IMR-90 (cell line): ENCODE measurements around the gene ZNF200. TPM values are rescaled to one million over a fixed set of nuclear protein-coding genes. Genes with fewer than 3 reads are reported as not detected.

ENCODE experiments used
- ATAC-seq: fragments of 200-7000 bp; cut with Tn5 transposase; 2 replicates; pipeline ENCODE4 v1.9.1; 2020; ENCODE audit warnings: low read depth, mild to moderate bottlenecking, moderate library complexity
- BruUV-seq: library from RNA; stranded (reverse); fragments of 400-500 nt; replicated peaks from 2 replicates; lab custom pipeline; 2021; lab: Mats Ljungman, UMichigan
- CTCF ChIA-PET: fragments of 300-600 bp; formaldehyde crosslinking; extraction: SDS; loops from one replicate; lab custom pipeline; 2021; ENCODE audit warnings: antibody characterized with exemption; lab: Yijun Ruan, JAX
- POLR2A ChIA-PET: fragments of 300-600 bp; sonication (Branson Sonifier 250); formaldehyde crosslinking; loops from one replicate; lab custom pipeline; 2022; ENCODE audit warnings: antibody characterized with exemption; ENCODE audit not compliant: unreplicated experiment; lab: Charles Lee
- DNase-seq: peaks from one replicate; pipeline ENCODE4 v3.0.0; 2013
- H2AFZ ChIP-seq: replicated peaks from 2 replicates; pipeline ENCODE3; 2013; ENCODE audit warnings: low read length, mild to moderate bottlenecking; ENCODE audit not compliant: poor library complexity
- H2AK5ac ChIP-seq: 2 replicates; pipeline ENCODE4 v1.6.1; 2013; ENCODE audit warnings: low read depth, low read length, inconsistent platforms
- H2AK9ac ChIP-seq: replicated peaks from 2 replicates; pipeline ENCODE3; 2013; ENCODE audit warnings: mild to moderate bottlenecking, low read depth, low read length, moderate library complexity; ENCODE audit not compliant: poor library complexity
- H2BK120ac ChIP-seq: 2 replicates; pipeline ENCODE4 v1.6.1; 2013; ENCODE audit warnings: low read depth, low read length, inconsistent platforms
- H2BK15ac ChIP-seq: 3 replicates; pipeline ENCODE4 v1.6.1; 2013; ENCODE audit warnings: low read depth, low read length, inconsistent platforms
- H2BK20ac ChIP-seq: 2 replicates; pipeline ENCODE4 v1.6.1; 2013; ENCODE audit warnings: low read depth, mild to moderate bottlenecking, inconsistent platforms, low read length, moderate library complexity
- H2BK5ac ChIP-seq: 2 replicates; pipeline ENCODE4 v1.6.1; 2013; ENCODE audit warnings: mild to moderate bottlenecking, low read depth, low read length, inconsistent platforms; ENCODE audit not compliant: poor library complexity, severe bottlenecking
- H3K14ac ChIP-seq: replicated peaks from 2 replicates; pipeline ENCODE4 v1.6.1; 2013; ENCODE audit warnings: low read depth, low read length, inconsistent platforms
- H3K18ac ChIP-seq: 2 replicates; pipeline ENCODE4 v1.6.1; 2013; ENCODE audit warnings: low read depth, low read length, control low read depth
- H3K23ac ChIP-seq: 2 replicates; pipeline ENCODE4 v1.6.1; 2013; ENCODE audit warnings: low read depth, low read length, inconsistent platforms
- H3K27ac ChIP-seq: 2 replicates; pipeline ENCODE4 v1.5.1; 2013; ENCODE audit warnings: mild to moderate bottlenecking, control low read depth, low read length; ENCODE audit not compliant: insufficient read depth
- H3K27me3 ChIP-seq: 2 replicates; pipeline ENCODE4 v1.6.1; 2013; ENCODE audit warnings: low read length; ENCODE audit not compliant: control insufficient read depth, insufficient read depth
- H3K36me3 ChIP-seq: 2 replicates; pipeline ENCODE4 v1.6.1; 2013; ENCODE audit warnings: low read length, mixed read lengths; ENCODE audit not compliant: control insufficient read depth, insufficient read depth
- H3K4ac ChIP-seq: 2 replicates; pipeline ENCODE4 v1.6.1; 2013; ENCODE audit warnings: low read depth, low read length, inconsistent platforms
- H3K4me1 ChIP-seq: 2 replicates; pipeline ENCODE4 v1.6.1; 2013; ENCODE audit warnings: low read length, mixed read lengths; ENCODE audit not compliant: control insufficient read depth, insufficient read depth
- H3K4me2 ChIP-seq: 2 replicates; pipeline ENCODE4 v1.6.1; 2013; ENCODE audit warnings: low read depth, mild to moderate bottlenecking, control low read depth, low read length, moderate library complexity
- H3K4me3 ChIP-seq: 2 replicates; pipeline ENCODE4 v1.5.1; 2013; ENCODE audit warnings: low read depth, mild to moderate bottlenecking, control low read depth, low read length, moderate library complexity; ENCODE audit not compliant: insufficient read depth
- H3K56ac ChIP-seq: 2 replicates; pipeline ENCODE4 v1.6.1; 2013; ENCODE audit warnings: low read length, inconsistent platforms; ENCODE audit not compliant: insufficient read depth; ENCODE audit errors: extremely low read depth
- H3K79me1 ChIP-seq, 2 experiments: 2 replicates each; pipeline ENCODE4 v1.6.1; 2013; ENCODE audit warnings: low read length in 2 of 2, inconsistent platforms in 1 of 2, low read depth in 1 of 2
- H3K9ac ChIP-seq: 2 replicates; pipeline ENCODE4 v1.6.1; 2013; ENCODE audit warnings: low read depth, low read length, control low read depth
- H3K9me1 ChIP-seq: 2 replicates; pipeline ENCODE4 v1.6.1; 2013; ENCODE audit warnings: low read length, inconsistent platforms; ENCODE audit not compliant: insufficient read depth
- H3K9me3 ChIP-seq: 2 replicates; pipeline ENCODE4 v1.6.1; 2013; ENCODE audit warnings: low read length; ENCODE audit not compliant: control insufficient read depth, insufficient read depth
- H4K20me1 ChIP-seq: 2 replicates; pipeline ENCODE4 v1.6.1; 2013; ENCODE audit warnings: low read length, inconsistent platforms; ENCODE audit not compliant: insufficient read depth
- H4K5ac ChIP-seq: 2 replicates; pipeline ENCODE4 v1.6.1; 2013; ENCODE audit warnings: mild to moderate bottlenecking, low read depth, low read length, control low read depth
- H4K8ac ChIP-seq, 2 experiments: 2 replicates each; pipeline ENCODE4 v1.6.1; 2013; ENCODE audit warnings: low read depth in 2 of 2, low read length in 2 of 2, control low read depth in 1 of 2, inconsistent platforms in 1 of 2
- H4K91ac ChIP-seq: 2 replicates; pipeline ENCODE4 v1.6.1; 2013; ENCODE audit warnings: low read depth, low read length, inconsistent platforms; ENCODE audit not compliant: insufficient read depth
- BHLHE40 ChIP-seq: fragments of 150-350 bp; IDR thresholded peaks from 2 replicates; pipeline ENCODE4 v1.6.1; 2016; ENCODE audit warnings: mild to moderate bottlenecking, low read depth, low read length
- CEBPB ChIP-seq: IDR thresholded peaks from 2 replicates; pipeline ENCODE4 v1.6.1; 2012; ENCODE audit warnings: low read depth, low read length, improper control_type of control experiment
- CHD1 ChIP-seq: IDR thresholded peaks from 2 replicates; pipeline ENCODE4 v1.6.1; 2012; ENCODE audit warnings: low read depth, low read length, improper control_type of control experiment
- FOS ChIP-seq: fragments of 150-350 bp; IDR thresholded peaks from 2 replicates; pipeline ENCODE4 v1.6.1; 2016; ENCODE audit warnings: low read depth, low read length
- MAFK ChIP-seq: IDR thresholded peaks from 2 replicates; pipeline ENCODE4 v1.6.1; 2012; ENCODE audit warnings: low read depth, low read length, improper control_type of control experiment
- MAZ ChIP-seq: IDR thresholded peaks from 2 replicates; pipeline ENCODE4 v1.6.1; 2012; ENCODE audit warnings: low read depth, mild to moderate bottlenecking, low read length, improper control_type of control experiment, moderate library complexity, borderline replicate concordance
- NFE2L2 ChIP-seq: fragments of 150-350 bp; IDR thresholded peaks from 2 replicates; pipeline ENCODE4 v1.6.1; 2016; ENCODE audit warnings: low read depth, mild to moderate bottlenecking, low read length
- POLR2A ChIP-seq: IDR thresholded peaks from 2 replicates; pipeline ENCODE4 v1.6.1; 2012; ENCODE audit warnings: mild to moderate bottlenecking, low read depth, low read length
- RAD21 ChIP-seq: IDR thresholded peaks from 2 replicates; pipeline ENCODE4 v1.6.1; 2012; ENCODE audit warnings: low read length, improper control_type of control experiment
- RCOR1 ChIP-seq: IDR thresholded peaks from 2 replicates; pipeline ENCODE4 v1.6.1; 2012; ENCODE audit warnings: mild to moderate bottlenecking, low read length, improper control_type of control experiment; ENCODE audit not compliant: insufficient replicate concordance
- RFX5 ChIP-seq: IDR thresholded peaks from 2 replicates; pipeline ENCODE4 v1.8.0; 2012; ENCODE audit warnings: low read depth, mild to moderate bottlenecking, low read length, moderate library complexity
- SMC3 ChIP-seq: fragments of 150-350 bp; IDR thresholded peaks from 2 replicates; pipeline ENCODE4 v1.6.1; 2016; ENCODE audit warnings: low read depth, mild to moderate bottlenecking, antibody characterized with exemption, low read length, moderate library complexity
- WGBS, 2 experiments: methylation state at CpG; one replicate each; pipeline versions ENCODE4 v1.1.5 to v1.1.7; 2013; ENCODE audit warnings: missing lambda C conversion rate in 2 of 2; ENCODE audit not compliant: insufficient read length in 1 of 2; ENCODE audit errors: extremely low coverage in 2 of 2; 5-methylcytosine and 5-hydroxymethylcytosine counted together
- dilution Hi-C: fragments of 300-500 bp; cut with HindIII; formaldehyde crosslinking; loops from one replicate; pipeline ENCODE4 v1.14.3; 2018; ENCODE audit warnings: low sequenced_read_pairs; ENCODE audit not compliant: unreplicated experiment
- in situ Hi-C: fragments of 300-500 bp; cut with MboI; formaldehyde crosslinking; loops from 3 replicates; pipeline ENCODE4 v1.14.3; 2019; ENCODE audit warnings: low sequenced_read_pairs, inconsistent platforms, mixed read lengths
- intact Hi-C: fragments of 100-400 bp; cut with micrococcal nuclease; formaldehyde crosslinking; loops from 2 replicates; pipeline ENCODE4 v1.10.0; 2022
- polyA plus RNA-seq, 3 experiments: library from polyadenylated mRNA; depleted of rRNA; stranded (reverse); fragments of >200 nt; gene quantifications; 2 replicates each; pipeline ENCODE4 v1.2.3, GENCODE V29; 2012; ENCODE audit warnings: low replicate concordance in 1 of 3
- total RNA-seq: library from RNA; depleted of rRNA; stranded (reverse); fragments of >200 nt; gene quantifications from 2 replicates; pipeline ENCODE4 v1.2.3, GENCODE V29; 2012
- TF ChIP-seq, protein P1 (sequence below): fragments of 150-350 bp; IDR thresholded peaks from 2 replicates; pipeline ENCODE4 v1.6.1; 2017; ENCODE audit warnings: mild to moderate bottlenecking, antibody characterized with exemption, low read length, low read depth
- TF ChIP-seq, protein P2 (sequence below): fragments of 150-350 bp; IDR thresholded peaks from 2 replicates; pipeline ENCODE4 v1.6.1; 2016; ENCODE audit warnings: low read depth, mild to moderate bottlenecking, low read length, moderate library complexity, borderline replicate concordance
- TF ChIP-seq, protein P3 (sequence below): conservative IDR thresholded peaks from 2 replicates; pipeline ENCODE4 v1.5.1; 2012; ENCODE audit warnings: mild to moderate bottlenecking, low read depth, low read length, improper control_type of control experiment

ZNF200 gene
- total and polyA plus RNA-seq, 2 of the 4 experiments (the other 2 are of a cell fraction) = 3.7 to 7.5 TPM

DNA sequence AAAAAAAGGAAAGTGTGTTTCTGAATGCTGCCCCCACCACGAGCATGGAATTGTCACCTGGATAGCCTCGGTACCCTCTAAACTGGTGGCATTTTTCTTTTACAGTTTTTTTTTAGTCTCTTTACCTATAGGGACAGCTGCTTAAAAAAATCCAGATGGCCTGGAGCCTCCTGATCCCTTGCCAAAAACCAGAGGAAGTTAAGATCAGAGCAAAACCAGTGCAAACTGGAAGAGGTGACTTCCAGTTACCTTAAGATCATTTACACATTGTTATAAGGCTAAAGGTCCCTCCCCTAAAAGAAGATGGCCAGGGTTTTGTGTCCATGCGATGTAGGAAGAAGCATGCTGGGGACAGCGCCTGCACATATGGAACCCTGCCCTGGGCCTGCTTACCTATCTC lies 18.0 kb upstream of the ZNF200 start:
- H3K4me3 ChIP-seq = no peak overlapping the region
- H3K9ac ChIP-seq = no peak overlapping the region
- H3K4me2 ChIP-seq = no peak overlapping the region
- H3K9me1 ChIP-seq = no peaks in the 10 kb centered on the region
- no peak overlapping the region for H4K5ac ChIP-seq
- H3K36me3 ChIP-seq = no peaks in the 10 kb centered on the region
- H4K91ac ChIP-seq = no peak overlapping the region
- no TSS peak for BruUV-seq
- no peak overlapping the region for H2AFZ ChIP-seq
- no peak for TF ChIP-seq POLR2A
- TF ChIP-seq CHD1 = no peak
- no peak for TF ChIP-seq NFE2L2
- TF ChIP-seq, protein P1, sequence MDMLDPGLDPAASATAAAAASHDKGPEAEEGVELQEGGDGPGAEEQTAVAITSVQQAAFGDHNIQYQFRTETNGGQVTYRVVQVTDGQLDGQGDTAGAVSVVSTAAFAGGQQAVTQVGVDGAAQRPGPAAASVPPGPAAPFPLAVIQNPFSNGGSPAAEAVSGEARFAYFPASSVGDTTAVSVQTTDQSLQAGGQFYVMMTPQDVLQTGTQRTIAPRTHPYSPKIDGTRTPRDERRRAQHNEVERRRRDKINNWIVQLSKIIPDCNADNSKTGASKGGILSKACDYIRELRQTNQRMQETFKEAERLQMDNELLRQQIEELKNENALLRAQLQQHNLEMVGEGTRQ = no peak
- TF ChIP-seq BHLHE40 = no peak
- TF ChIP-seq RCOR1 = no peak
- TF ChIP-seq MAFK = no peak
- TF ChIP-seq SMC3 = no peak
- no peak for TF ChIP-seq FOS
- TF ChIP-seq RAD21 = no peak
- TF ChIP-seq, protein P2, sequence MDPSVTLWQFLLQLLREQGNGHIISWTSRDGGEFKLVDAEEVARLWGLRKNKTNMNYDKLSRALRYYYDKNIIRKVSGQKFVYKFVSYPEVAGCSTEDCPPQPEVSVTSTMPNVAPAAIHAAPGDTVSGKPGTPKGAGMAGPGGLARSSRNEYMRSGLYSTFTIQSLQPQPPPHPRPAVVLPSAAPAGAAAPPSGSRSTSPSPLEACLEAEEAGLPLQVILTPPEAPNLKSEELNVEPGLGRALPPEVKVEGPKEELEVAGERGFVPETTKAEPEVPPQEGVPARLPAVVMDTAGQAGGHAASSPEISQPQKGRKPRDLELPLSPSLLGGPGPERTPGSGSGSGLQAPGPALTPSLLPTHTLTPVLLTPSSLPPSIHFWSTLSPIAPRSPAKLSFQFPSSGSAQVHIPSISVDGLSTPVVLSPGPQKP = no peak
- TF ChIP-seq RFX5 = no peak
- TF ChIP-seq CEBPB = no peak
- TF ChIP-seq, protein P3, sequence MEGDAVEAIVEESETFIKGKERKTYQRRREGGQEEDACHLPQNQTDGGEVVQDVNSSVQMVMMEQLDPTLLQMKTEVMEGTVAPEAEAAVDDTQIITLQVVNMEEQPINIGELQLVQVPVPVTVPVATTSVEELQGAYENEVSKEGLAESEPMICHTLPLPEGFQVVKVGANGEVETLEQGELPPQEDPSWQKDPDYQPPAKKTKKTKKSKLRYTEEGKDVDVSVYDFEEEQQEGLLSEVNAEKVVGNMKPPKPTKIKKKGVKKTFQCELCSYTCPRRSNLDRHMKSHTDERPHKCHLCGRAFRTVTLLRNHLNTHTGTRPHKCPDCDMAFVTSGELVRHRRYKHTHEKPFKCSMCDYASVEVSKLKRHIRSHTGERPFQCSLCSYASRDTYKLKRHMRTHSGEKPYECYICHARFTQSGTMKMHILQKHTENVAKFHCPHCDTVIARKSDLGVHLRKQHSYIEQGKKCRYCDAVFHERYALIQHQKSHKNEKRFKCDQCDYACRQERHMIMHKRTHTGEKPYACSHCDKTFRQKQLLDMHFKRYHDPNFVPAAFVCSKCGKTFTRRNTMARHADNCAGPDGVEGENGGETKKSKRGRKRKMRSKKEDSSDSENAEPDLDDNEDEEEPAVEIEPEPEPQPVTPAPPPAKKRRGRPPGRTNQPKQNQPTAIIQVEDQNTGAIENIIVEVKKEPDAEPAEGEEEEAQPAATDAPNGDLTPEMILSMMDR = no peak
- no peak for TF ChIP-seq MAZ
- H3K4me1 ChIP-seq = no peaks in the 10 kb centered on the region
- H3K79me1 ChIP-seq = no peaks in the 10 kb centered on the region
- DNase-seq (no peak), ATAC-seq (no peak)
- no peak overlapping the region for H3K14ac ChIP-seq
- H4K8ac ChIP-seq = no peak overlapping the region
- H4K20me1 ChIP-seq = no peaks in the 10 kb centered on the region
- H3K27ac ChIP-seq = no peak overlapping the region
- no peak overlapping the region for H2BK5ac ChIP-seq
- in situ Hi-C loops (no loop called here), intact Hi-C loops (no loop called here), dilution Hi-C loops (no loop called here)
- H2AK9ac ChIP-seq = no peak overlapping the region
- no peak overlapping the region for H2BK20ac ChIP-seq
- peaks cover 25% of the 10 kb centered on the region for H3K27me3 ChIP-seq
- CTCF ChIA-PET = no interaction called here
- 60% methylated on average over 1 of the region's 4 CpGs; no CpG with 5 or more reads in 1 of the 2 experiments for WGBS, 2 experiments
- no peak overlapping the region for H3K4ac ChIP-seq
- H2AK5ac ChIP-seq = no peak overlapping the region
- no peak overlapping the region for H3K18ac ChIP-seq
- no peak overlapping the region for H3K23ac ChIP-seq
- H2BK15ac ChIP-seq = no peak overlapping the region
- no peaks in the 10 kb centered on the region; the same call in 1 of the 2 replicates for H3K9me3 ChIP-seq
- no peak overlapping the region for H3K56ac ChIP-seq
- POLR2A ChIA-PET = no interaction called here
- no peak overlapping the region for H2BK120ac ChIP-seq
